LNCaP clone FGC (cell line): ENCODE data around the gene COL15A1.

ENCODE experiments used
- DNase-seq: peaks from one replicate; pipeline ENCODE4 v3.0.0-alpha.2; 2011; ENCODE audit warnings: low read depth
- H3K4me3 ChIP-seq: 2 replicates; pipeline ENCODE4 v1.5.1; 2011; ENCODE audit warnings: mild to moderate bottlenecking, low read depth, low read length, control low read depth
- CTCF ChIP-seq: IDR thresholded peaks from 2 replicates; pipeline ENCODE4 v1.5.1; 2012; ENCODE audit warnings: mild to moderate bottlenecking; ENCODE audit not compliant: control insufficient read depth, insufficient read depth; ENCODE audit errors: extremely low read depth

The COL15A1 gene

GRCh38 chr9:99062549-99062948, 118.8 kb downstream of the COL15A1 start:
- no peak for DNase-seq
- H3K4me3 ChIP-seq: no peak overlapping the region
- TF ChIP-seq CTCF: no peak

- H3K4me3 ChIP-seq: no peak overlapping the region
- no peak for TF ChIP-seq CTCF
- DNase-seq: no peak
Observed at GRCh38 chr9:99063522-99063921, 119.8 kb downstream of the COL15A1 start.

GRCh38 chr9:99066571-99066970, 122.9 kb downstream of the COL15A1 start:
- H3K4me3 ChIP-seq: no peak overlapping the region
- TF ChIP-seq CTCF: no peak
- no peak for DNase-seq

GRCh38 chr9:99069075-99069474, 125.4 kb downstream of the COL15A1 start:
- TF ChIP-seq CTCF: no peak
- H3K4me3 ChIP-seq: no peak overlapping the region
- DNase-seq: no peak

- no peak overlapping the region for H3K4me3 ChIP-seq
- no peak for DNase-seq
- TF ChIP-seq CTCF: no peak
Observed at GRCh38 chr9:99069546-99069945, 125.8 kb downstream of the COL15A1 start.

GRCh38 chr9:99070681-99071080, 127.0 kb downstream of the COL15A1 start:
- TF ChIP-seq CTCF: no peak
- H3K4me3 ChIP-seq: no peak overlapping the region
- no peak for DNase-seq

- DNase-seq: no peak
- TF ChIP-seq CTCF: no peak
- no peak overlapping the region for H3K4me3 ChIP-seq
Observed at GRCh38 chr9:99071313-99072039, 127.8 kb downstream of the COL15A1 start.
